GM21825 (cell line): ENCODE results near the gene KMT2B.

ENCODE experiments used
- ATAC-seq: cut with Tn5 transposase; IDR thresholded peaks from one replicate; pipeline ENCODE4 v1.9.1; 2021; ENCODE audit warnings: mild to moderate bottlenecking, moderate library complexity; ENCODE audit not compliant: unreplicated experiment

Gene KMT2B

DNA sequence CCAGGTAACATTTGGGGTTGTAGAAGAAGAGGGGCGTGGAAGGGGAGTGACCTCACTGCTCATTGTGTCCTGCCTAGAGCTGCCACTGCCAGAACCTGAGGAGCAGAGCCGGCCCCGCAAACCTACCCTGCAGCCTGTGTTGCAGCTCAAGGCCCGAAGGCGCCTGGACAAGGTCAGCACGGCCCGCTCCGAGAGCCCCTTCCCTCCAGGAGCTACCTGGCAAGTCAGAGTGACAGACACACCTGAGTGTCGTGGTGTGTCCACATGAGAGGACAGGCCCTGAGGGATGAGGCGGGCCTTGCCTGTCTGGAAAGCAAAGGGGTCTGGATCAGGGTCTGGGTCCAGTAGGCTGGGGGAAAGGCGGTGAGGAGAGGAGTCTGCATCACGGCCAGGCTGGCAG, 6.8 kb downstream of the KMT2B start:
- ATAC-seq, result no peak

DNA sequence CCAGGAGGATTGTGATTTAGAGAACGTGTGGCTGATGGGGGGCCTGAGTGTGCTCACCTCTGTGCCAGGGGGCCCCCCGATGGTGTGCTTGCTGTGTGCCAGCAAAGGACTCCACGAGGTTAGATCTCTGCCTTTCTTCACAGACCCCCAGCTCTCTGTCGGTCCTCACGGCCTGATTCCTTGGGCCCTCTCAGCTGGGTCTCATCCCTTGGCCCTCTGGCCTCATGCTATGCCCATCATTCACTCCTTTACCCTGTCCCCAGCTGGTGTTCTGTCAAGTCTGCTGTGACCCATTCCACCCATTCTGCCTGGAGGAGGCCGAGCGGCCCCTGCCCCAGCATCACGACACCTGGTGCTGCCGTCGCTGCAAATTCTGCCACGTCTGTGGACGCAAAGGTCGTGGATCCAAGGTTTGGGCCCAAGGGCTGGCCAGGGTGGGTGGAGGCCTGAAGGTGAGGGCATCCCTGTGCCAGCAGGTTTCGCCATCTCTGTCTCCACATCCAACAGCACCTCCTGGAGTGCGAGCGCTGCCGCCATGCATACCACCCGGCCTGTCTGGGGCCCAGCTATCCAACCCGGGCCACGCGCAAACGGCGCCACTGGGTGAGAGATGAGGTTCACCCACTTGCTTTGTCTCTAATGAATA, 7.5 kb downstream of the KMT2B start:
- ATAC-seq, result no peak

DNA sequence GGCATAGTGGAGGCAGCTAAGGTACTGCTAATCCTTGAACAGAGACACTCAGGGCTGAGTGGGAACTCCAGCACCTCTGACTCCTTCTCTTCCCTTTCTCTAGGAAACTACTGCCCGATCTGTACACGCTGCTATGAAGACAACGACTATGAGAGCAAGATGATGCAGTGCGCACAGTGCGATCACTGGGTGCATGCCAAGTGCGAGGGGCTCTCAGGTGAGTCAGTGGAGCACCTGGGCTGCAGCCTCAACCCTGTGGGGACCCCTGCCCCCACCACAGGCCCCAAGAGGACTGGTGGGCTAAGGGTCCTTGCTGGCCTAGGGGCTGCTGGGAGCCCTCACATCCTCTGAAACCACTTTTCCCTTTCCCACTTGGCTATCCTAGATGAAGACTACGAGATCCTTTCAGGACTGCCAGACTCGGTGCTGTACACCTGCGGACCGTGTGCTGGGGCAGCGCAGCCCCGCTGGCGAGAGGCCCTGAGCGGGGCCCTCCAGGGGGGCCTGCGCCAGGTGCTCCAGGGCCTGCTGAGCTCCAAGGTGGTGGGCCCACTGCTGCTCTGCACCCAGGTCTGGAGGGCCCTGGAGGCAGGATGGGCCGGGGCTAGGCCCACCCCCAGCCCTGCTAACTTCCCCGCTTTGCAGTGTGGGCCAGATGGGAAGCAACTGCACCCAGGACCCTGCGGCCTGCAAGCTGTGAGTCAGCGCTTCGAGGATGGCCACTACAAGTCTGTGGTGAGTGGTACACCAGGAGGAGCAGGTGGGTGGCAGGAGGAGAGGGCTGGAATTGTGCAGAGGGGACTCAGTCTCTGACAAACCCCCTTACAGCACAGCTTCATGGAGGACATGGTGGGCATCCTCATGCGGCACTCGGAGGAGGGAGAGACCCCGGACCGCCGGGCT, 9.5 kb downstream of the KMT2B start:
- ATAC-seq, result no peak

DNA sequence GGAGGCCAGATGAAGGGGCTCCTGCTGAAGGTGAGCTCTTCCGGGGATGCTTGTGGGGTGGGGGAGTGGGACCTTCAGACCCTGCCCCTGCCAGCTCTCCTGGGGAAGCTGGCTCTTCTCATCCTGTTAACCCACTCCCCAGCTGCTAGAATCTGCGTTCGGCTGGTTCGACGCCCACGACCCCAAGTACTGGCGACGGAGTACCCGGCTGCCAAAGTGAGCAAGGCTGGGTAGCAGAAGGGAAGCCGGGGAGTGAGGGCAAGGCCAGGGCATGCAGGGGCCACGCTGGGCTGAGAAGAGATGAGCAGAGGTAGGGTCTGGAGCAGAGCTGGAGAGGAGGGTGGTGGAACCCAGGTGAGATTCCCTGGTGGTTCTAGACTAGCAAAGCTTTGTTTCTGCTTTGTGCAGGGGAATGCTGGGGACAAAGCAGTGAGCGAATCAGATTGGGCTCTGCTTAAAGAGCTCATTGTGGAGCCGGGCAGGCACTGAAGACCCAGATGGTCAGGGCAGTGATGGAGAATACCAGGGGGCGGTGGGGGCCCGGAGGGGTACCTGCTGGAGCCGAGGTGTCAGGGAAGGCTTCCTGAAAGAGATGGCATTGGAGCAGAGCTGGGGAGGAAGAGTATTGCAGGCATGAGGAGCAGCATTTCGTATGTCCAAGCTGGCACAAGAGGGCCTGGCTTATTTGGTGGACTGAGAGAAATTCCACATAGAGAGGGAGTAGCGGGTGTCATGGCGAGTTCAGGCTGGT, 10.3 kb downstream of the KMT2B start:
- no peak for ATAC-seq

DNA sequence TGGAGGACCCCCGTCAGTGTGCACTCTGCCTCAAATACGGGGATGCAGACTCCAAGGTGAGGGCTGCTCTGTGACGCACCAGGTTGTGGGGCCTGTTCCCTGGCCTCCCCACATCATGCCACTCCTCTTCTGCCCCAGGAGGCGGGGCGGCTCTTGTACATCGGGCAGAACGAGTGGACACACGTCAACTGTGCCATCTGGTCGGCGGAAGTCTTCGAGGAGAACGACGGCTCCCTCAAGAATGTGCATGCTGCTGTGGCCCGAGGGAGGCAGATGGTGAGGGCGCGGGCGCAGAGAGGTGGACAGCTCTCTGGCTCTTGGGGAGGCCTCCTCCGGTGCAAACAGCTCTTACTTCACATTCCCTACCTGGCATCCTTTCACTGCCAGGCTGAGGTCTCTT, 11.2 kb downstream of the KMT2B start:
- ATAC-seq, result no peak

DNA sequence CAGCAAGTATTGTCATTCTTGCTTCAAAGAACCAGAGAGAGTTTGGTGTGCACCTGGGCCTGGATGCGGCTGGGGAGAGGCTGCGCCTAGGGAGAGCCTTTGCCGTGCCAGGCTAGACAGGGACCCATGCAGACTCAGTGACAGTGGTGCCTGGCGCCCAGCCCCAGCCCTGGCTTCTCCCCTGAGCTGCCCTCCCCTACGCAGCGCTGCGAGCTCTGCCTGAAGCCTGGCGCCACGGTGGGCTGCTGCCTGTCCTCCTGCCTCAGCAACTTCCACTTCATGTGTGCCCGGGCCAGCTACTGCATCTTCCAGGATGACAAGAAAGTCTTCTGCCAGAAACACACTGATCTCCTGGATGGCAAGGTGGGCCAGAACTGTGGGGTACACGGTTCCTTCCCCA, 12.0 kb downstream of the KMT2B start:
- no peak for ATAC-seq

DNA sequence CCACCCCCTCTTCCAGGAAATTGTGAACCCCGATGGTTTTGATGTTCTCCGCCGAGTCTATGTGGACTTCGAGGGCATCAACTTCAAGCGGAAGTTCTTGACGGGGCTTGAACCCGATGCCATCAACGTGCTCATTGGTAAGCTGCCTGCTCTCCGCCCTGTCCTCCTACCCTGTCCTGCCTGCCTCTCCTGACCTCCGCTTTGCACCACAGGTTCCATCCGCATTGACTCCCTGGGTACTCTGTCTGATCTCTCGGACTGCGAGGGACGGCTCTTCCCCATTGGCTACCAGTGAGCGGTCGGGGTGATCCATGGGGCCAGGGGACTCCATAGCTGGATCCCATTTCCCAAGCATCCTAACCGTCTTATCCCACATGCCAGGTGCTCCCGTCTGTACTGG, 12.5 kb downstream of the KMT2B start:
- ATAC-seq, result no peak

DNA sequence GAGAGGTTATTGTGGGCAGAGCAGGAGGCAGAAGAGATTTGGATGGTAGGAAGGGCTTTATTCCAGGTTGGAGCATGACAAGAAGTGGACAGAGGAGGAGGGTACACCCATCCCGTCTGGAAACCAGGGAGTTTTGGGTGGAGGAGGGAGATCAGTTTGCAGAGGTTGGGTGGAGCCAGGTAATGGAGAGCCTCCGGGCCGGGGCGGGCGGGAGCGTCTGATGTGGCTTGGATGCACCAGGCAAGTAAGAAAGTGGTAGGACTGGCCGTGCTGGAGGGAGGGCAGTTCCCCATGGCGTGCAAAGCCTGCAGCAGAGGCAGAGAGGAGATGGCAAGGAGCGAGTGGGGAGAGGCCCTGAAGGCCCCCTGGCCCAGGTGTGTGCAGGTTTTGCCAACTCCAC, 13.6 kb downstream of the KMT2B start:
- ATAC-seq, result no peak

DNA sequence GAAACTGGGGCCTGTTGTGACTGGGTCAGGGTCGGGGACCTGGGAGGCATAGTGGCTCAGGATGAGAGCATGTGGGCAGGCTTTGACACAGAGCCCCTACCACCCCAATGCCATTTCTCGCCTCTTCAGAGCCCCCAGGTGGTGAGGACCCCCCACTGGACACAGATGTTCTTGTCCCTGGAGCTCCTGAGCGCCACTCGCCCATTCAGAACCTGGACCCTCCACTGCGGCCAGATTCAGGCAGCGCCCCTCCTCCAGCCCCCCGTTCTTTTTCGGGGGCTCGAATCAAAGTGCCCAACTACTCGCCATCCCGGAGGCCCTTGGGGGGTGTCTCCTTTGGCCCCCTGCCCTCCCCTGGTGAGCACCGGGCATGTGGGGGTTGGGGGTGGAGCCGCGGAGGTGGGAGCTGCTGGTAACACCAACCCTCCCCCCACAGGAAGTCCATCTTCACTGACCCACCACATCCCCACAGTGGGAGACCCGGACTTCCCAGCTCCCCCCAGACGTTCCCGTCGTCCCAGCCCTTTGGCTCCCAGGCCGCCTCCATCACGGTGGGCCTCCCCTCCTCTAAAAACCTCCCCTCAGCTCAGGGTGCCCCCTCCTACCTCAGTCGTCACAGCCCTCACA, 14.1 kb downstream of the KMT2B start:
- ATAC-seq, result no peak

DNA sequence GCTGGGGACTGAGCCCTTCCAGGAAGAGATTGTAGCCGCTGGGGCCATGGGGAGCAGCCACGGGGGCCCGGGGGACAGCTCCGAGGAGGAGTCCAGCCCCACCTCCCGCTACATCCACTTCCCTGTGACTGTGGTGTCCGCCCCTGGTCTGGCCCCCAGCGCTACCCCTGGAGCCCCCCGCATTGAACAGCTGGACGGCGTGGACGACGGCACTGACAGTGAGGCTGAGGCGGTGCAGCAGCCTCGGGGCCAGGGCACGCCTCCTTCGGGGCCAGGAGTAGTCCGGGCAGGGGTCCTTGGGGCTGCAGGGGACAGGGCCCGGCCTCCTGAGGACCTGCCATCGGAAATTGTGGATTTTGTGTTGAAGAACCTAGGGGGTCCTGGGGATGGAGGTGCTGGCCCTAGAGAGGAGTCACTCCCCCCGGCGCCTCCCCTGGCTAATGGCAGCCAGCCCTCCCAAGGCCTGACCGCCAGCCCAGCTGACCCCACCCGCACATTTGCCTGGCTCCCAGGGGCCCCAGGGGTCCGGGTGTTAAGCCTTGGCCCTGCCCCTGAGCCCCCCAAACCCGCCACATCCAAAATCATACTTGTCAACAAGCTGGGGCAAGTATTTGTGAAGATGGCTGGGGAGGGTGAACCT, 14.9 kb downstream of the KMT2B start:
- ATAC-seq, result no peak

DNA sequence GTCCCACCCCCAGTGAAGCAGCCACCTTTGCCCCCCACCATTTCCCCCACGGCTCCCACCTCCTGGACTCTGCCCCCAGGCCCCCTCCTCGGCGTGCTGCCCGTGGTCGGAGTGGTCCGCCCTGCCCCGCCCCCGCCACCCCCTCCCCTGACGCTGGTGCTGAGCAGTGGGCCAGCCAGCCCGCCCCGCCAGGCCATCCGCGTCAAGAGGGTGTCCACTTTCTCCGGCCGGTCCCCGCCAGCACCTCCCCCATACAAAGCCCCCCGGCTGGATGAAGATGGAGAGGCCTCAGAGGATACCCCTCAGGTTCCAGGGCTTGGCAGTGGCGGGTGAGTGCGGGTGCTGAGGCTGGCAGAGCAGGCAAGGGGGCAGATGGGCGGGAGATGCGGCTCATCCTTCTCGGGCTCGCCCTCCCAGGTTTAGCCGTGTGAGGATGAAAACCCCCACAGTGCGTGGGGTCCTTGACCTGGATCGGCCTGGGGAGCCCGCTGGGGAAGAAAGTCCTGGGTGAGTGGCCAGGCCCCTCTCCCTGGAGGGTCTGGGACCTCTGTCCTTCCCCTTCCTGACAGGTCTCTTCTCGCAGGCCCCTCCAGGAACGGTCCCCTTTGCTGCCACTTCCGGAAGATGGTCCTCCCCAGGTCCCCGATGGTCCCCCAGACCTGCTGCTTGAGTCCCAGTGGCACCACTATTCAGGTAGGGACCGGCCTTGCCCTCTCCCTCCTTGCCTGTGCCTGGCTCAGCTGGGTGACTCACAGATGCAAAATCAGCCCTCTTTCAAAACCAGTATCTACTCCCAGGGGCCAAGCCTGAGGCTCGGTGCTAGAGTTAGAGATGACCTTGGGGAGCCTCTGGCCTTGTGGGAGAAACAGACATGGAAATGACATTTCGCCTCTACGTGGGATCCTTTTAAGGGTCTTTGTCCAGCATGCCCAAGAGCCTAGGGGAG, 15.7 kb downstream of the KMT2B start:
- no peak for ATAC-seq

DNA sequence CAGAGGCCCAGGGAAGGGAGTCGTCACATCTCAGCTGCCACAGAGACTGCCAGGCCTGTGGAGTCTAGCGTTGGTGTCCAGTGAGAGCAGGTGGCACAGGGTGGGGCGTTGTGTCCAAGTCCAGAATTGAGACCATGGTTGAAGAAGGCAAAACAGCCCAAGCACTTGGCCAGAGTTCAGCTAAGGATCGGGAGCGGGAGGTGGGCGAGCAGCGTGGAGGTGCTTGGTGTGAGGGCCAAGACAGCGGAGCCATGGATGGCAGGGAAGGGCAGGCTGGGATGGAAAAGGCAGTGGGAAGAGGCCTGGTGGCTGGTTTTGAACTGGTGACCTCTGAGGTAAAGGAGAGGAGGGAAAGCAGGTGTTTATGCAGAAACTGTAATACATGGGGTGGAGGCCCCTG, 16.5 kb downstream of the KMT2B start:
- ATAC-seq, result no peak

DNA sequence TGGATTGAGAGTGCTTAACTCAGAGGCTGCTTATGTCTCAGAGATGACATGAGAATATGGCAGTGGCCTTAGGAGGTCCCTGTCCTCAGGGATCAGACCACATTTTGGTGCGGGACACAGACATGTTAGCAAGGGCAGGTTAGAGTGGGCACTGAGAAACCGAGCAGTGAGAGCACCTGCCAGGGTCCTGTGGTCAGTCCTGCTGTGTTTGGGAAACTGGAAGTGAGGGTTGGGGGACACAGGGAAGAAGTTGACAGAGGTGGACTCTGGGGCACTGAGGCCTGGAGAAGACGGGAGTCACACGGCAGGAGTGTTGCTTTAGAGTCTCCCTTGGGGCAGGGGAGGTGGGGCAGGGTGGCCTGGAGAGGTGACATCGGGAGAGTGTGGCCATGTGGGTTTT, 17.1 kb downstream of the KMT2B start:
- ATAC-seq, result no peak

DNA sequence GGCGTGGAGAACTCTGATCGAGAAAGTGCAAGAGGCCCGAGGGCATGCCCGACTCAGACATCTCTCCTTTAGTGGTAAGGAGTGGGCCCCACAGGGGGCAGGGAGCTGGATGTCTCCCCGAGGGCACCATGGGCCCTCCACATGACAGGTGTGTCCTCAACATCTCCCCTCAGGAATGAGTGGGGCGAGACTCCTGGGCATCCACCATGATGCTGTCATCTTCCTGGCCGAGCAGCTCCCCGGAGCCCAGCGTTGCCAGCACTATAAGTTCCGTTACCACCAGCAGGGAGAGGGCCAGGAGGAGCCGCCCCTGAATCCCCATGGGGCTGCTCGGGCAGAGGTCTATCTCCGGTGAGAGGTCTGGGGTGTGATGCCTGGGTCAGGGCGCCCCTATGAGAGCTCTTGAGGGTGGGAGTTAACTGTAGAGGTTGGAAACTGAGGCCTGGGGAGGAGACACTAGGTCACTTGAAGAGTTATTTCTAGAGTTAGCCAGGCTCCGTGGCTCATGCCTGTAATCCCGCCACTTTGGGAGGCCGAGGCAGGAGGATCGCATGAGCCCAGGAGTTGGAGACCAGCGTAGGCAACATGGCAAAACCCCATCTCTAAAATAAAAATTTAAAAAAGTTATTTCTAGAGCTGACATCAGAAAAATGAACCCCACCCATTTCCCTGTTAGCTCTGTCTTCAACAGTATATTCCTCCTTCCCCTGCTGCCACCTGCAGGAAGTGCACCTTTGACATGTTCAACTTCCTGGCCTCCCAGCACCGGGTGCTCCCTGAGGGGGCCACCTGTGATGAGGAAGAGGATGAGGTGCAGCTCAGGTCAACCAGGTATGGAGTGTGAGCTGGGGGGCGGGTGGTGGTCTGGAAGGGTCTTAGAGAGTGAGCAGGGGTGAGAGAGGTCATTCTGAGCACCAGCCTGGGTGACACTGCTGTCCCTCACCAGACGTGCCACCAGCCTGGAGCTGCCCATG, 19.4 kb downstream of the KMT2B start:
- ATAC-seq, result no peak

DNA sequence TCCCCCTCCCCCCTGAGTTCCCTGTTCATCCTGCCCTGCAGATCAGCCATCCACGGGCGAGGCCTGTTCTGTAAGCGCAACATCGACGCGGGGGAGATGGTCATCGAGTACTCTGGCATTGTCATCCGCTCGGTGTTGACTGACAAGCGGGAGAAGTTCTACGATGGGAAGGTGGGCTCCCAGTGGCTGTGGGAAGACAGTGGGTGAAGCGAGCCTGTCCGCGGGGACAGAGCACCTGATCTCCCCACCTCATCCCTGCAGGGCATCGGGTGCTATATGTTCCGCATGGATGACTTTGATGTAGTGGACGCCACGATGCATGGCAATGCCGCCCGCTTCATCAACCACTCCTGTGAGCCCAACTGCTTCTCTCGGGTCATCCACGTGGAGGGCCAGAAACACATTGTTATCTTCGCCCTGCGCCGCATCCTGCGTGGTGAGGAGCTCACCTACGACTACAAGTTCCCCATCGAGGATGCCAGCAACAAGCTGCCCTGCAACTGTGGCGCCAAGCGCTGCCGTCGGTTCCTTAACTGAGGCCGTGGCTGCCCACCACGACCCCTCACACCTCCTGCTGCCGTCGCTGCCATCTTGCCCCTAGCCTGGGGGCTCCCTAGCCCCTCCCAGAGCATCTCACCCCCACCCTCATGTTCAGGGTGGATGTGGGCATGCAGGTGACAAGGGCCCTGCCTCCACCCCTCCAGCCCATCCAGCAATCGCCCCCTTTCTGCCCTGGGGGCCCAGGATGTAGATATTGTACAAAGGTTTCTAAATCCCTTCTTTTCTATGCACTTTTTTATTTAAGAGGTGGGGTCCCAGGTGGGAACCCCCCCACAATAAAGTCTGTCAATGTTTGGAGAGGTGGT, 20.5 kb downstream of the KMT2B start:
- no peak for ATAC-seq

DNA sequence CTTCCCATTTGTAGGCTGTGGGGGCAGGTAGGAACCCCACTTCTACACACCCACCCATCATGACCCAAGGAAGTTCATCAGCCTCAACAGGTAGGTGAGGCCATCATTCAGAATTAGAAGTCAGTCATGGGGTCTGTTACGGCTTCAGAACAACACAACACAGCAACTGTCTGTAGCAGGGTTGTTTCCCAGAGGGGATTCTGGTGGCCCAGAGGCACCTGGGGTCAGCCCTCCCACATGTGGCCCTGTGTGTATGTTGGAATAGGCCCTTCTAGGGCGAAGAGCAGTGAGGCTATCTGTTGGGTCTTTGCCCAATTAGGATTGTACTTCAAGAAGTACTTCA, 21.1 kb downstream of the KMT2B start:
- no peak for ATAC-seq

DNA sequence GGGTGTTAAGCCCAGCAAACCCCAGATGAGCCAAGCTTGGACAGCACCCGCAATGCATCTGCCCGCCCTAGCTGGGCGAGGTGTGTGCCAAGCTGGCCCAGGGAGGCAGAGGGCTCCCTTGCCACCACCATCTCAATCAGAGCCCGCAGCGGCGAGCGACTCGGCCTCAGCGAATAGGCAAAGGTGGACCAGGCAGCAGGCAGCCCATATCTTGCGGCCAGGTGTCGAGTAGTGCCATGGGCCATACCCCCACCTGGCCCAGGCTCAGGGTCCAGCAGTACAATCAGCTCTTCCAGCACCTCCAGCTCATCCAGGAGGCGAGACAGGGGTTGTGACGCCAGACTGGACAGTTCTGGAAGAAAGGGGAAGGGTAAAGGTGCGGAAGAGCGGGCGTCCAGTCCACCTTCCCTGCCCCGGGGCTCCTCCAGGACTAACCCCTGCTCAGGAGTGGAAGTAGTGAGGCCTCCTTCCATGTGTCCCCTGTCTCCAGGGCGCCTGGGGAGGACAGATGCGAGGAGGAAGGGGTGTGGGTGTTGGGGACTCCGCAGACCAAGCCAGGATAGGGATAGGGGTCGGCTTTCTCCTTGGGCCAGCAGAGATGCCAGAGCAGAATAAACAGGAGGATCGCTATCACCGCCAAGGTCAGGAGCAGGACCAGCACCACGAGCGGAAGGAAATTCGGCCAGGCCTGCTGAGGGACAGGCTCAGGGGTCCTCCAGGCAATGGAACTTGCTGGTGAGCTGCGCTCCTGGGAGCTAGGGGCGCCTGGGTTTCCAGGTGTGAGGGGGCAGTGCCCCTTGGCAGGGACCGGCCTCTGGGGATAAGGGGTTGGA, 21.7 kb downstream of the KMT2B start:
- ATAC-seq, result no peak
